Embryonic facial prominence (tissue), 1 donor: Measurements from ENCODE around the gene ZC3H12D.
"Not testable (repeated sequence)": the region's sequence is repeated elsewhere in the genome, so short reads cannot be mapped to it uniquely, and the experiment has no call there.

Experiments
- DNase-seq: peaks from one replicate; pipeline ENCODE4 v3.0.0-alpha.2; 2016; ENCODE audit errors: extremely low spot score

Gene ZC3H12D

GRCh38 chr6:149484733-149485700, at the start of gene ZC3H12D:
Gene ZC3H12D, minus strand, starts transcription at chr6:149485014. Its CDS starts 10,471 bp downstream, at chr6:149474543.
- DNase-seq, result no peak

GRCh38 chr6:149529650-149530049, 44.8 kb upstream of the ZC3H12D start:
- DNase-seq, result no peak

GRCh38 chr6:149515494-149515893, 30.7 kb upstream of the ZC3H12D start:
- DNase-seq, result no peak

GRCh38 chr6:149513915-149514314, 29.1 kb upstream of the ZC3H12D start:
- no peak for DNase-seq

DNA sequence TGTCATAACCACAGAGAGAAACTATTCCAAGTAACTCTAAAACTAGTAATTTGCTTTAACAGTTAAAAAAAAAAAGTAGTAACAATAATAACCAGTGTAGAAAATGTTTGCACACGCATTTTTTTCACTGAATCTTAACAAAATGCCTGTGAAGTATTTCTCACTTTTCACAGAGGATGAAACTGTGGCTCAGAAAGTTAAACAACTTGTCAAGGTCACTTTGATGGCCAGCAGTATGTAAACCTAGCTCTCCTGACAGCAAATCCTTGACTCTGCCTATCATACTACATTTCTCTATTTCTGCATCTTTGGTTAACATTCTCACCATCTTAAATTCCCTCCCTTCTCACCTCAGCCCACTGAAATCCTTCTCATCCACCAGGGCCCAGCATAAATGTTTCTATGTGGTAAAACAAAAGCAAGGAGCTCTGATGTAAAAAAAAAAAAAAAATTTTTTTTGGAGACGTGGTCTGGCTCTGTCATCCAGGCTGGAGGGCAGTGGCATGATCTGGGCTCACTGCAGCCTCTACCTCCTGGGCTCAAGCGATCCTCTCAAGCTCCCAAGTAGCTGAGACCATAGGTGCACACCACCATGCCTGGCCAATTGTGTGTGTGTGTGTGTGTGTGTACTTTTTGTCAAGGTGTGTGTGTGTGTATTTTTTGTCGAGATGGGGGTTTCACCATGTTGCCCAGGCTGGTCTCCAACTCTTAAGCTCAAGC, 26.1 kb upstream of the ZC3H12D start:
- no peak for DNase-seq

GRCh38 chr6:149508485-149508884, 23.7 kb upstream of the ZC3H12D start:
- no peak for DNase-seq

DNA sequence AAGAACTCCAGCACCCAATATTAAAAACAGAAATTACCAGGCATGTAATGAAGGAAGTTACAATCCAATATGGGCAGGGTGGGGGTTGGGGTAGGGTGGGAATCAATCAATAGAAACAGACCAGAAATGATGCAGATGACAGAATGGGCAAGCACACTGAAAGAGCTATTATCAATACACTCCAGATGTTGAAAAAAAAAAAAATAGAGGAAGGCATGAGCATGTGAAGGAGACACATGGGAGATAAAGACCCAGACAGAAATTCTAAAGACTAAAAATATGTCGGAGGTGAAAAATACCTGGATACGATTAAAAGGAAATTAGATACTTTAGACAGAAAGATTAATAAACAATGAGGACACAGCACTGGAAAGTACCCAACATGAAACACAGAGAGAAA, 19.1 kb upstream of the ZC3H12D start:
- no peak for DNase-seq

- DNase-seq, result no peak
Measured at GRCh38 chr6:149503276-149503675, 18.5 kb upstream of the ZC3H12D start.

GRCh38 chr6:149501768-149502167, 17.0 kb upstream of the ZC3H12D start:
- no peak for DNase-seq

DNA sequence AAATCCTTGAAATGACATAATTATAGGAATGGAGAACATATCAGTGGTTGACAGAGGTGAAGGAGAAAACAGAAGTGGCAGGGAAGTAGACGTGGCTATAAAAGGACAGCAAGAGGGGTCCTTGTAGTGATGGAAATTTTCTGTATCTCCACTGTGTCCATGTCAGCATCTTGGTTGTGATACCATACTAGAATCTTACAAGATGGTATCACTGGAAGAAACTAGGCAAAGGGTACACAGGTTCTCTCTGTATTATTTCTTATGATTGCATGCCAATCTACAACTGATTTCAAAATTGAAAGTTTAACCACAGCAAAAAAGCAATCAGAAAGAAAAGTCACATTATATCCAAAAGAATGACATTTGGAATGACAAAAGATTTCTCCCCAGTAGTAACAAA, 16.4 kb upstream of the ZC3H12D start:
- no peak for DNase-seq

DNA sequence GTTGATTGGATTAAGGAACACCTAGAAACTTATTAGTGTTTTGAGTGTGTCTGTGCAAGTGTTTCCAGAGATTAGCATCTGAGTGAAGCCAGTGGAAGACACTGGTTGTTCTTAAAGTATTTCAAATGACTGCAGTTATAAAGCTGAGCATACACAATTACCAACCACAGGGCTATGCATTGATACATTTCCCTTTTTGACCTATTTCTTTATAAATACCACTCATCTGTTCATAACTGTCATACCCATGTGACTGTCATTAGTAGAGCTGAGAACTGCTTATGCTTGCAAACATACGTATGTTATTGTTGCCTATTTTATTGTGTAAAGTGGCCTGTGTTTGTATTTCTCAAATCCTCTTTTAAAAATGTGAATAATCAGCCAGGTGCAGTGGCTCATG, 15.3 kb upstream of the ZC3H12D start:
- DNase-seq, result no peak

DNA sequence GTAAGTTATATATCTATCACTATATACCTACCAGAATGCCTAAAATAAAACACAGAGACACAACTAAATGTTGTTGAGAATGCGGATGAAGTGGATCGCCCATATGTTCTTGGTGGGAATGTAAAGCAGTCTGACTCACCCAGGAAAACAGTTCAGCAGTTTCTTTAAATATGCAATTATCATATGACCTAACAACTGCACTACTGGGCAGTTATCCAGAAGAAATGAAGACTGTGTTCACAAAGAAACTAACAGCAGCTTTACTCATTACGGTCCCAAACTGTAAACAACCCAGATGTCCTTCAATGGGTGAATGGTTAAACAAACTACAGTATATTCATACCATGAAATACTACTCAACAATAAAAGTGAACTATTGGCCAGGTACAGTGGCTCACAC, 14.3 kb upstream of the ZC3H12D start:
- no peak for DNase-seq

DNA sequence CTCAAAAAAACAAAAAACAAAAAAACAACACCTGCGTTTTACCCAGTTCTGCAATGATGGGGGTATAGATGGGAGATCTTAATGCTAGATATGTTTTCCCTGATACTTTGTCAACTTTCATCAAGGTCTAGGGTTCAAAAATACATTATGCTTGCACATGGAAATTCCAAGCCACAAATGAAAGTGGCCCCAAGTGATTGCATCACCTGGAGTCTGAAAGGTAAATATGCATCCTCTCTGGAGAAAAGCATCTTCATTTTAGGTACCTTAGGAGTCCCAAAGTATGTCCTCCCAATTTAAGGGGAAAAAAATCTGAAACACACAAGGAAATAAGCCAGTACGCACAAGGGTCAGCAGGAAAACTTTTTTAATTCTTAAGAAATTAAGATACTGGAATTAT, 12.6 kb upstream of the ZC3H12D start:
- DNase-seq, result no peak

- DNase-seq, result not testable (repeated sequence)
Measured at GRCh38 chr6:149496597-149496996, 11.8 kb upstream of the ZC3H12D start.

GRCh38 chr6:149495349-149496016, 10.7 kb upstream of the ZC3H12D start:
- DNase-seq, result not testable (repeated sequence)

- DNase-seq, result not testable (repeated sequence)
Measured at GRCh38 chr6:149494810-149495209, 10.0 kb upstream of the ZC3H12D start.

- no peak for DNase-seq
Measured at GRCh38 chr6:149493761-149494320, 9.0 kb upstream of the ZC3H12D start.

GRCh38 chr6:149492798-149493343, 8.1 kb upstream of the ZC3H12D start:
- DNase-seq, result no peak

- DNase-seq, result no peak
Measured at GRCh38 chr6:149489967-149490366, 5.2 kb upstream of the ZC3H12D start.

- no peak for DNase-seq
Measured at GRCh38 chr6:149488815-149489214, 4.0 kb upstream of the ZC3H12D start.

GRCh38 chr6:149487316-149487715, 2.5 kb upstream of the ZC3H12D start:
- no peak for DNase-seq
